SK-N-SH treated with all-trans-retinoic acid at 6 μM for 48 hours (cell line): Measurements from ENCODE around the gene TRIM39.

Experiments
- ARNTL ChIP-seq: fragments of 450-650 bp; formaldehyde crosslinking; IDR thresholded peaks from 2 replicates; pipeline ENCODE4 v1.5.0; 2020; ENCODE audit warnings: low read depth, mild to moderate bottlenecking, moderate library complexity, borderline replicate concordance
- CSDC2 ChIP-seq: fragments of 250-450 bp; sonication (Bioruptor Pico); IDR thresholded peaks from 2 replicates; pipeline ENCODE4 v1.5.0; 2020; ENCODE audit warnings: mild to moderate bottlenecking, moderate library complexity
- GLIS3 ChIP-seq: fragments of 250-450 bp; sonication (Bioruptor Pico); IDR thresholded peaks from 2 replicates; pipeline ENCODE4 v1.5.0; 2020; ENCODE audit warnings: mild to moderate bottlenecking, moderate library complexity
- PPARA ChIP-seq: fragments of 250-450 bp; sonication (Bioruptor Pico); IDR thresholded peaks from 2 replicates; pipeline ENCODE4 v1.5.0; 2020; ENCODE audit warnings: mild to moderate bottlenecking, borderline replicate concordance
- TOX ChIP-seq: fragments of 250-450 bp; sonication (Bioruptor Pico); IDR thresholded peaks from 2 replicates; pipeline ENCODE4 v1.8.0; 2021; ENCODE audit warnings: mild to moderate bottlenecking, moderate library complexity, borderline replicate concordance
- ZFP3 ChIP-seq: fragments of 250-450 bp; sonication (Bioruptor Pico); IDR thresholded peaks from 2 replicates; pipeline ENCODE4 v1.5.0; 2020; ENCODE audit warnings: mild to moderate bottlenecking, moderate library complexity
- ZNF565 ChIP-seq: fragments of 450-650 bp; formaldehyde crosslinking; conservative IDR thresholded peaks from 2 replicates; pipeline ENCODE4 v1.5.0; 2020; ENCODE audit warnings: low read depth, mild to moderate bottlenecking, moderate library complexity
- ZNF70 ChIP-seq: fragments of 450-650 bp; formaldehyde crosslinking; IDR thresholded peaks from 2 replicates; pipeline ENCODE4 v1.5.0; 2020; ENCODE audit warnings: mild to moderate bottlenecking, moderate library complexity
- TF ChIP-seq, protein P1 (sequence below): fragments of 250-450 bp; sonication (Bioruptor Pico); IDR thresholded peaks from 2 replicates; pipeline ENCODE4 v1.8.0; 2020; ENCODE audit warnings: mild to moderate bottlenecking, moderate library complexity, borderline replicate concordance

DNA sequence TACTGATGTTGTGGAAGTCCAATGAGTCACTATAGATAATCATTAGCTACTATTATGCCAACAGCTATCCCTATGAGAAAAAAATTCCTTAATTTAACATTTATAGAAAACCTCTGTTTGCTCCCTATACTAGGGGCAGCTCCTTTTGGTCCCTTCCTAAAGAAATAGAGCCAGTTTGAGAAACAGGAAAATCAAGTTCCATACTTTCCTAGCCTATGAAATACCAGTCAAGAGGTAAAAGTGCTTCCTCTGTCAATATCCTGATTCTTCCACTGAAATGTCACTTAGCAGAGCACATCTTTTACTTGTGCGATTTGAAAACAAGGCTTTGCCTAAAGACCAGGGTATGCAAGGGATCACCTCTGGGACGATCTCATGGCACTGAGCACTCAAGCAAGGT lies 14.5 kb upstream of the TRIM39 start:
- no peak for TF ChIP-seq PPARA (CRISPR knock-in tag)
- TF ChIP-seq GLIS3 (CRISPR knock-in tag) = no peak
- TF ChIP-seq ZFP3 (CRISPR knock-in tag) = no peak
- TF ChIP-seq ARNTL (CRISPR knock-in tag) = no peak
- TF ChIP-seq CSDC2 = no peak
- no peak for TF ChIP-seq TOX (CRISPR knock-in tag)
- TF ChIP-seq, protein P1, sequence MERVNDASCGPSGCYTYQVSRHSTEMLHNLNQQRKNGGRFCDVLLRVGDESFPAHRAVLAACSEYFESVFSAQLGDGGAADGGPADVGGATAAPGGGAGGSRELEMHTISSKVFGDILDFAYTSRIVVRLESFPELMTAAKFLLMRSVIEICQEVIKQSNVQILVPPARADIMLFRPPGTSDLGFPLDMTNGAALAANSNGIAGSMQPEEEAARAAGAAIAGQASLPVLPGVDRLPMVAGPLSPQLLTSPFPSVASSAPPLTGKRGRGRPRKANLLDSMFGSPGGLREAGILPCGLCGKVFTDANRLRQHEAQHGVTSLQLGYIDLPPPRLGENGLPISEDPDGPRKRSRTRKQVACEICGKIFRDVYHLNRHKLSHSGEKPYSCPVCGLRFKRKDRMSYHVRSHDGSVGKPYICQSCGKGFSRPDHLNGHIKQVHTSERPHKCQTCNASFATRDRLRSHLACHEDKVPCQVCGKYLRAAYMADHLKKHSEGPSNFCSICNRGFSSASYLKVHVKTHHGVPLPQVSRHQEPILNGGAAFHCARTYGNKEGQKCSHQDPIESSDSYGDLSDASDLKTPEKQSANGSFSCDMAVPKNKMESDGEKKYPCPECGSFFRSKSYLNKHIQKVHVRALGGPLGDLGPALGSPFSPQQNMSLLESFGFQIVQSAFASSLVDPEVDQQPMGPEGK (CRISPR knock-in tag) = no peak
- no peak for TF ChIP-seq ZNF70 (CRISPR knock-in tag)
- TF ChIP-seq ZNF565 (CRISPR knock-in tag) = no peak
